Eye (tissue), 1 donor: ENCODE results near the gene OARD1.
"Not testable (repeated sequence)": the region's sequence is repeated elsewhere in the genome, so short reads cannot be mapped to it uniquely, and the experiment has no call there.

Experiments
- DNase-seq: peaks from one replicate; pipeline ENCODE4 v3.0.0-alpha.2; 2015

OARD1 gene

DNA sequence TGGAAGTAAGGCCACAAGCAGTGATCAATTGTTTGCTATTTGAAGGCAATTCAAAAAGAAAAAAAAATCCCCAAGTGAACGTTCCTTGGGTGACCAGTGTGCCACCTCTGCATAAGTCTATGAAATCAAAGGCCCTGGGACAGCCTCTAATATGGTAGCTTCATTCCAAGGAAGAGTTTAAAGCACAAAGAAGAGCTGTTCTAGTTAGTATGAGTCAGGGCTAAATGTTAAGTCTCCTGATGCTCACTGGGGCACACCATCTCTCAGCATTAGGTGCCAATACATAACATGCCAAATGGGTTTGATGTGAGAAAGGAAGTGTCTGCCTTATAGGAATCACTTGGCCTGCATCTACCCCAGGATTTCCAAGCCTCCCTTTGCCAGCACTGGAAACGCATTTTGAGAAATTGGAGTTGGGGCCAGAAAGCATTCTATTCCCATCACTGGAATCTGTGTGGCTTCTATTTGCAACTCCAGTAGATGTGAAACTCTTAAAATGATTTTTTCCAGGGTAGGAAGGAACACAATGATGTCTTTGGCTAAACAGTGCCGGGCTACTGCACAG, 46.1 kb downstream of the OARD1 start:
- no peak for DNase-seq

DNA sequence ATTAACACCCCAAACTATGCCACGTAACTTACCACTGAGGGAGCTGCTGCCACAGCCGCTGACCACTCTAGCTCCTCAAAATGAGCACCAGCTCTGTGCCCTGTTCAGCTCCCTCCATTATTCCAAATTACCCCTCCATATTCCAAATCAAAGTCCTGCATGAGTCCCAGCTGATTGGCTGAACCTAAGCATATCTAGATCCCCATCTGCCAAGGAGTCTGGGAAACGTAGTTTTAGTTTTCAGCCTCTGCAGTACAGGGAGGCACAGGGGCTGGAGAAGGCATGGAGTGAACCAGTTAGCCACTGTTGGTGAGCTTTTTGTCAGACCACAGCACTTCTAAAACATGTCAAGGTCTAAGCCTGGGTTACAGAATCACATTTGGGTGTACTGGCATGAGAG, 49.0 kb downstream of the OARD1 start:
- no peak for DNase-seq

DNA sequence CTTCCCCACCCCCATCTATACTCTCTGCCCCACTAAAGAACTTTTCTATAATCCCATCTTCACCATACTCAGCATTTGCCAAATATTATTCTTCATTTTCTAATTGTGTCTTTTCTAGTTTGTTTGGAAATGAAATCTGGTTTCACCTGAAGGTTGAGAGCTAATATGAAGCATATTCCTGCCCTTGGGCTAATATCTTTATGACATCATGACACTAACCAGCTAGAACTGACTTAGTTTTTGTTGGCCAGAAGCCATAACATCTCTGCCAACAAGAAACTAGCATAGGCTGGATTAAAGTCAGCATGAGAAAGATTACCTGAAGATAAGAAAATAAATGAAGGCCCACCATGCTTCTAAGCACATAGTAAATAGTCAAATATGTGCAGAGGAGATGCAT, 49.9 kb downstream of the OARD1 start:
- DNase-seq = peak; percentile 68

DNA sequence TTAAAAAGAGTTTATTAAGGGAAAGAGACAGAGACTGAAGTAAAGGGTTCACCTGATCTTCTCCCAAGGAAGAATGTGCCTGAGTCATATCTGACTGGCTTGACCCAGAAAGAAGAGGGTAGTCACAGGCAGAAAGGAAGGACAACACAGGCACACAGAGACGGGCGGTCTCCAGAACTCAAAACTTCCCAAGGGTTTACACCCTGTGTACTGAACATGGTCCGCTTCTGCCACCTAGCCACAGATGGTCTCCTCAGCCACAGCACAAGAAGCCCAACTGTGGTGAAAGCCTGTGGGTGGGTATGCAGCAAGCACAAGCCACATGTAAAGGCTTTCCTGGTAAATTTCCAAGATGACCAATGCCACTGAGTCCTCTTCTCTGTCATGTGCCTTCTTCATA, 50.3 kb downstream of the OARD1 start:
- DNase-seq = peak; percentile 28

DNA sequence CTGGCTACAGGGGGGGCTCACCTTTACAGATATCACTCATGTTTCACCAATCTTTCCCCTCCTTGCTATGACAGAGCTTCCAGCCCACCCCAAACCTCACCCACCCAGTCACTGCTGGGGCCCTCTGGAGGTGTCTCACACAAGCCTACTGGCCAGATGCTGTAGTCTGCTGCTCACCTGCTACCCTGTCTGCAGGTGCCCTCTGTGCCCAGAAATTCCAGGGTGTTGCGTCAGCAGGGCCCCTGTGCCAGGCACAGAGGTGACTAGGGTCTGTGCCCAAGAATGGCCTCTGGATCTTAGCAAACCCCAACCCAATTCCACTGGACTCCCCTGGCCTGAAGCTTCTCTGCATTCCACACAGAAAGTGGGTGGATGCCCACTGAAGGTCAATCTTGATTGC, 54.5 kb downstream of the OARD1 start:
- no peak for DNase-seq

DNA sequence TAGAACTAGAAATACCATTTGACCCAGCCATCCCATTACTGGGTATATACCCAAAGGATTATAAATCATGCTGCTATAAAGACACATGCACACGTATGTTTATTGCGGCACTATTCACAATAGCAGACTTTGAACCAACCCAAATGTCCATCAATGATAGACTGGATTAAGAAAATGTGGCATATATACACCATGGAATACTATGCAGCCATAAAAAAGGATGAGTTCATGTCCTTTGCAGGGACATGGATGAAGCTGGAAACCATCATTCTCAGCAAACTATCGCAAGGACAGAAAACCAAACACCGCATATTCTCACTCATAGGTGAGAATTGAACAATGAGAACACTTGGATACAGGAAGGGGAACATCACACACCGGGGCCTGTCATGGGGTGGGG, 56.3 kb downstream of the OARD1 start:
- not testable (repeated sequence) for DNase-seq

DNA sequence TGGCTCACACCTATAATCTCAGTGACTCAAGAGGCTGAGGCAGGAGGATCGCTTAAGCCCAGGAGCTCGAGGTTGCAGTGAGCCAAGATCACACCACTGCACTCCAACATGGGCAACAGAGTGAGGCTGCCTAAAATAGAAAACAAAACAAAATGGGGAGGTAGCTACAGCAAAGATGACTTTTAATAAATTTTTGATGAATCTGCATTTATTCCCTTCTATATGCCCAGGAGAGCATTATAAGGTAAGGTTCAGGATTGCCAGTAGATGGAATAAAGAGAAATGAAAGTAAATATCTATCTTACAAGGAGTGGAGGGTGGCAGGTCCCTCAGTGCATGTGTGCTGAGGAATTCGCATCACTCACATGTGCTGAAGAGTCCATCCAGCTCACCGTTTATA, 57.4 kb downstream of the OARD1 start:
- no peak for DNase-seq
